ENCODE data around the gene LRPPRC.

LRPPRC gene

DNA sequence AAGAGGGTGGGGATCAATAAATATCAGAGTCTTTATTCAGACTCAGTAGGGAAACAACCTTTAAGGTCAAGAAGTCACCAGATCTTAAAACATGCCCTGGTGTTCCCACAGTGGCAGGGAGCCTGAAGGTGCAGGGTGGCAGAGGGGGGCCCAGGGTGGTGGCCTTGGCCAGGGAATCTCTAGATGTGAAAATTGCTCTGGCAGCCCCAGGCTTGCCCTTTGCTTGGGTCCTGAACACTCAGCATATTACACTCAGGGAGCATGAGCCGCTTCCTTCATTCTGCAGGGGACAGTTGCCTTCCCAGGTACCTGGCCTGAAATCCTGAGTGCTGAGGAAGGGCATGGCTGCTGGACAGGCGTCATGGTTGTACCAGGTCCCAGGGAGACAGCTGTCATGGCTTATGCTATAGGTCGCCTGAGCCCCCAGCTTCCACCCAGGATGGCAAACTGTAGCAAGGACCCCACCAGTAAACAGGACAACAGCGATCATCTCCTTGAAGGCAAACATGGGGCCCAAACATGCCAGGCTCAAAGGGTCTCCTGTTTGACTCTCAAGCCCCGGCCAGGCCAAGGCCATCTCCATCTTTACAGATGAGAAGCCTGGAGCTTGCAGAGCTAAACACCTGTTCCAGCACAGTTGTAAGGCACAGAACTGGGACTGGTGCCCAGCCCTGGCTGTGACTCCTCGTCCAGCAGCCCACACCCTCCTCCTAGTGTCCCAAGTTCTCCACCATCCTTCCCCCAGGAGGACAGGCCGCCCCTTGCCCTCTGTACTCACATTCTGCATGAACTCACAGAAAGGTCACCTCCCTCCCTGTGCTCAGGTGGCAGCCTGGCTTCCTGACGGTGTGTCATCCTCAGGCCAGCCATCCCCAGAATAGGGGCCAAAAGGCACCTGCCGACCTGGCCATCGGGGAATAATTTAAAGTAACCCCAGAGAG is 142.4 kb downstream of the LRPPRC start:
- no peak for DNase-seq

GRCh38 chr2:43852196-43852730 is 143.5 kb downstream of the LRPPRC start:
- no peak for DNase-seq

GRCh38 chr2:43851011-43851980 is 144.5 kb downstream of the LRPPRC start:
- DNase-seq, result no peak

- DNase-seq, result no peak
Measured at GRCh38 chr2:43848214-43848613, 147.6 kb downstream of the LRPPRC start.

- no peak for DNase-seq
Measured at GRCh38 chr2:43846140-43846793, 149.5 kb downstream of the LRPPRC start.

DNA sequence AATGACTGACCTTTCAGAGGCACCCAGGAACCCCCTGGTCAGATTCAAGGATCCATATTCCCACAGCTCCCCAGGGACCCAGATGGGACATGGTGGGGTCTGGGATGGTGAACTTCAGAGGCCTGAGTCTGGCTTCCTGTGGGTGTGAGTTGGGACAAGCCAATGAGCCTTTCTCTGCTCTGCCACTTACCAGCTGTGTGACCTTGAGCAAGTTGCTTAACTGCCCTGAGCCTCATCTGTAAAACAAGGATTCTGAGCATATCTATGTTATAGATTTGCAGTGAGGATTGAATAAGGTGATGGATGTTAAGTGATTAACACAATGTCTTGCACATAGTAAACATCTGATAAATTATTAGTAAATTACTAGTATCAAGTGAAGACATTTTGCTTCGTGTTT is 150.6 kb downstream of the LRPPRC start:
- no peak for DNase-seq

DNA sequence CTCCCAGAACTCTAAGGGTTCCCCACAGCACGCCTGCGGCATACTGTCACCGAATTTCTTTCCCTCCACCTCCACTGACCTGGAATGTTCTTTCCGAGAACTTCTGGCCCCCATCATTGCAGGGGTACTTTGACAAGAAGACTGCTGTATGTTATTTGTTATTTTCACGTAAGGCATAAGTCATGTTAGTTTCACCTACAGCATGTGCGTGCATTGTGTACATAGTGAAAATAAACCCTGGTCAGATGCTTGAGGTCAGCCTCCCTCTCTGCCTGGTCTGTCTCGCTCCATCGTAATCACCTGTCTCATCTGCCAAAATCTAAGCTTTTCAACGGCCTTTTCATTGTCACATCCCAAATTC is 152.9 kb downstream of the LRPPRC start:
- DNase-seq, result no peak

DNA sequence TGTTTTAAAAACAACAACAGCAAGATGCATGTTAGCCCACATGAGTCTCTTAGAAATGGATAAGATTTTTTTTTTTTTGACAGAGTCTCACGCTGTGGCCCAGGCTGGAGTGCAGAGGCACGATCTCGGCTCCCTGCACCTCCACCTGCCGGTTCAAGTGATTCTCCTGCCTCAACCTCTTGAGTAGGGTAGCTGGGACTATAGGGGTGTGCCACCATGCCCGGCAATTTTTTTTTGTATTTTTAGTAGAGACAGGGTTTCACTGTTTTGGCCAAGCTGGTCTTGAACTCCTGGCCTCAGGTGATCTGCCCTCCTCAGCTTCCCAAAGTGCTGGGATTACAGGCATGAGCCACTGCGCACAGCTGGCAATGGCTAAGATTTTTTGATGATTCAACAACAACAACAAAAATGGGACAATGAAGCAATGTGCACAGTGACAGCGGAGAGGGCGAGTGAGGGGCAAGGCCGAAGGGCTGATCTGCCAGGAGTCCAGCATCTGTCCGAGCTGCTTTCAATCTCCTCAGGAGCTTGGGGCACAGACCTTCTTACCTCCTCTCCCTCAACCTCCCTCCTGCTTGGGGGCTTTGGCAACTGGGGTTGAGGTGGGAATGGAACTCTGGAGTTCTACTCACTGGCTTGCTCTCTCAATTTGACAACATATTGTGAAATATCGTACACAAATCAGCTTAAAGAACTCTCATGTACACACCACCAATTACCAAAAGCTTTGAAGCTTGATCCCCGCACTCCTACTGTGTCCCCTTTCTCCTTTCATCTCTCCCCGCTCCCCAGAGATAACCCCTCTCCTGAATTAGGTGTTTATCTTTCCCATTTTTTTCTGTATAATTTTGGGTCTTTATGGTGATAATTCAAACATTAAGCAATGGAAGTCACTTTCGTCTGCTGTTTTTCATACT is 153.6 kb downstream of the LRPPRC start:
- no peak for DNase-seq

DNA sequence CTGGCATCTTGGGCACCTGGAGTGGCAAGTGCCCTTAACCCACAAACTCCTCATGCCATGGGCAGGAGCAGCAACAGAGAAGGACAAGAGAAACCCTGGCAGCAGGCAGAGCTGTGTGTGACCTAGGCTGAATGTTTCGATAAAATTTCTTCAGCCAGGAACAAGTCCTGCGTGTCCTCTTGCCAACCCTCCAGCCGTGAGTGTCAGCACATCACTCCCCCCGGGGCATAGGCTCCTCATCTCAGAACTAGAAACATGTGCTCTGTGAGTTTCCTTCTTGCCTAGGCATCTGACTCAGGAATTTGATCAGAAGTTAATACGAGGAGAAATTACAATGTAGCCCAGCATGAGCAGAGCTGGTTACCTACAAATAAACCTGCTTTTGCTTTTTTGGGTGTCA is 154.8 kb downstream of the LRPPRC start:
- no peak for DNase-seq

GRCh38 chr2:43839776-43840564 is 155.8 kb downstream of the LRPPRC start:
- no peak for DNase-seq

- DNase-seq, result no peak
Measured at GRCh38 chr2:43838560-43839267, 157.1 kb downstream of the LRPPRC start, which contains the start of the genes ABCG5 and ABCG8. Gene ABCG5, minus strand, starts transcription at chr2:43838839. Its CDS starts 160 bp downstream, at chr2:43838679. Gene ABCG8, plus strand, starts transcription at chr2:43838971. Its CDS starts 83 bp downstream, at chr2:43839054.

DNA sequence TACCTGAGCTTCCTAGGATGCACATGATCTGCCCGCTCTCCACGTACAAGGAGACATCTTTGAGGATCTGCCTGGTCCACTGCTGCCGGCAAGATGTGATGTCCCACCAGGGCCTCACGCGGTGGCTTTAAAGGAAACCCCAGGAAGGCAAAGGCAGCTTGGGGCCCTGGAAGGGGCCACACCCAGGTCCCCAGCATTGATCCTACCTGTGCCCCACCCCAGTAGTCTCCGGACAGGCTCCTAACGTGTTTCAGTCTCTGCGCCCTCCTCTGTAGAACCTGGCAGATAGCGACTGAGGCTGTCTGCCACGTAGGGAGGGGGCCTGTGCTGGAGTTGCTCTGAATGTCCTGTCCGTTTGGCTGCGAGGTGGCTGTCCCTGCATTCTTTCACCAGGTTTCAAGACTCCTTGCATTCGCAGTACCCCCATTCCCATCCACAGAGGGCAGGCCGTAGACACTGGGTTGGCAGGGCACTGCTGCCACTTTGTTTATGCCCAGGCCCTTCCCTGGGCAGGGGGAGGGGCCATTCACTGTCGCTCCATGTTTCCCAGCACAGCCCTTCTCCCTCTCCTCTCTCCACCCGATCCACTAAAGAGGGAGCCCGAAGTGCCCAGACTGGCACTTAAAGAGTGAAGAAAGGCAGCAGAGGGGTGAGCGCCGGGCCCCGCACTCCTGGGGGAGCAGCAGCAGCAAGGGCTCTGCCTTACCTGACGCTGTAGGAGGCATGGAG is 157.8 kb downstream of the LRPPRC start:
- no peak for DNase-seq

DNA sequence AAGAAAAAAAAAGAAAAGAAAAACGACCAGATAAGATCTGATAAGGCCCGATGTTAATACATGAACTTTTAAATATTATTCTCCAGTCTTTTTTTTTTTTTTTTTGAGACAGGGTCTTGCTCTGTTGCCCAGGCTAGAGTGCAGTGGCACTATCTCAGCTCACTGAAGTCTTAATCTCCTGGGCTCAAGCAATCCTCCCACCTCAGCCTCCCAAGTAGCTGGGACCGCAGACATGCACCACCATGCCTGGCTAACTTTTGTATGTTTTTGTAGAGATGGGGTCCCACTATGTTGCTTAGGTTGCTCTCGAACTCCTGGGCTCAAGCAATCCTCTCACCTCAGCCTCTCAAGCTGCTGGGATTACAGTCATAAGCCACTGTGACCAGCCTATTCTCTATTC is 158.8 kb downstream of the LRPPRC start:
- no peak for DNase-seq
